Smooth muscle cell of the brain vasculature (primary cell): Measurements from ENCODE around the gene PPID.
"Not testable (repeated sequence)": the region's sequence is repeated elsewhere in the genome, so short reads cannot be mapped to it uniquely, and the experiment has no call there.

ENCODE experiments used
- DNase-seq: peaks from one replicate; pipeline ENCODE4 v3.0.0-alpha.2; 2012; ENCODE audit warnings: low read depth, low spot score

The PPID gene

GRCh38 chr4:158738866-158739265 lies 15.7 kb upstream of the PPID start:
- no peak for DNase-seq

- peak; percentile 31 for DNase-seq
Measured at GRCh38 chr4:158729716-158730559, 6.7 kb upstream of the PPID start.

GRCh38 chr4:158728236-158728635 lies 5.0 kb upstream of the PPID start:
- no peak for DNase-seq

GRCh38 chr4:158726633-158727032 lies 3.4 kb upstream of the PPID start:
- no peak for DNase-seq

GRCh38 chr4:158724637-158725036 lies 1.4 kb upstream of the PPID start:
- no peak for DNase-seq

GRCh38 chr4:158722291-158722916 lies 792 bp downstream of the PPID start:
- DNase-seq: no peak

- no peak for DNase-seq
Measured at GRCh38 chr4:158721680-158722079, 1.5 kb downstream of the PPID start.

- no peak for DNase-seq
Measured at GRCh38 chr4:158715802-158716201, 7.4 kb downstream of the PPID start.

GRCh38 chr4:158714937-158715336 lies 8.3 kb downstream of the PPID start:
- no peak for DNase-seq

GRCh38 chr4:158712622-158713021 lies 10.6 kb downstream of the PPID start:
- DNase-seq: not testable (repeated sequence)

- no peak for DNase-seq
Measured at GRCh38 chr4:158710814-158711213, 12.4 kb downstream of the PPID start.

GRCh38 chr4:158704274-158704673 lies 18.9 kb downstream of the PPID start:
- DNase-seq: no peak

- no peak for DNase-seq
Measured at GRCh38 chr4:158688813-158689212, 34.4 kb downstream of the PPID start.

GRCh38 chr4:158682066-158682465 lies 41.1 kb downstream of the PPID start:
- DNase-seq: no peak

GRCh38 chr4:158681629-158682028 lies 41.6 kb downstream of the PPID start:
- DNase-seq: no peak

- no peak for DNase-seq
Measured at GRCh38 chr4:158678767-158679166, 44.4 kb downstream of the PPID start.

- no peak for DNase-seq
Measured at GRCh38 chr4:158676076-158676475, 47.1 kb downstream of the PPID start.

GRCh38 chr4:158673633-158674032 lies 49.6 kb downstream of the PPID start:
- no peak for DNase-seq

GRCh38 chr4:158671915-158672806 lies 51.0 kb downstream of the PPID start, which contains the start of gene ETFDH:
TSS of gene ETFDH (plus strand) at chr4:158672296. CDS start at chr4:158672457, 161 bp downstream.
- DNase-seq: peak; percentile 99

GRCh38 chr4:158671665-158671914 lies 51.6 kb downstream of the PPID start, which contains the start of gene C4orf46:
TSS of gene C4orf46 (minus strand) at chr4:158671887. CDS start at chr4:158671801, 86 bp downstream.
- DNase-seq: no peak

GRCh38 chr4:158670975-158671664 lies 52.1 kb downstream of the PPID start:
- DNase-seq: peak; percentile 64

GRCh38 chr4:158669310-158669709 lies 53.9 kb downstream of the PPID start:
- no peak for DNase-seq
